ENCODE data around the gene HPN. TPM values are rescaled to one million over a fixed set of nuclear protein-coding genes. Genes with fewer than 3 reads are reported as not detected.

The HPN gene
- total RNA-seq = under 0.01 and 0.18 TPM in 2 replicates

DNA sequence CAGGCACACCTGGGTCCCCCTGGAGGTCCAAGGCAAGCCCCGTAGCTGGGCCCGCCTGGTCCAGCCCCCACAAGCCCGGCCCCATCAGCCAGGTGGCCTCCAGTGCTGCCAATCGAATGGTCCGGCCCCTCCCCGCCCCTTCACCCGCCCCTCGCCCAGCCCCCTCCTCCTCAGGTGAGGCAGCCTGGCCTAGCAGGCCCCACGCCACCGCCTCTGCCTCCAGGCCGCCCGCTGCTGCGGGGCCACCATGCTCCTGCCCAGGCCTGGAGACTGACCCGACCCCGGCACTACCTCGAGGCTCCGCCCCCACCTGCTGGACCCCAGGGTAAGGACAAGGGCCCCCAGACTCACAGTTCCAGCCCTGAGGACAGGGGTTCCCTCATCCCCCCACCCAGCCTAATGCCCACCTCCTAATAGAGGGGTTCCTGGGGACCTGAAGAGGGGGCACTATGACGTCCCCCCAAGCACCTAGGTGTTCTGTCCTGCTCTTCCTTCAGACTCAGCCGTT is at the start of gene HPN:
Gene HPN (plus strand): TSS at position 174 of the 508 bp plus-strand sequence. CDS start 786 bp downstream, outside the sequence.

DNA sequence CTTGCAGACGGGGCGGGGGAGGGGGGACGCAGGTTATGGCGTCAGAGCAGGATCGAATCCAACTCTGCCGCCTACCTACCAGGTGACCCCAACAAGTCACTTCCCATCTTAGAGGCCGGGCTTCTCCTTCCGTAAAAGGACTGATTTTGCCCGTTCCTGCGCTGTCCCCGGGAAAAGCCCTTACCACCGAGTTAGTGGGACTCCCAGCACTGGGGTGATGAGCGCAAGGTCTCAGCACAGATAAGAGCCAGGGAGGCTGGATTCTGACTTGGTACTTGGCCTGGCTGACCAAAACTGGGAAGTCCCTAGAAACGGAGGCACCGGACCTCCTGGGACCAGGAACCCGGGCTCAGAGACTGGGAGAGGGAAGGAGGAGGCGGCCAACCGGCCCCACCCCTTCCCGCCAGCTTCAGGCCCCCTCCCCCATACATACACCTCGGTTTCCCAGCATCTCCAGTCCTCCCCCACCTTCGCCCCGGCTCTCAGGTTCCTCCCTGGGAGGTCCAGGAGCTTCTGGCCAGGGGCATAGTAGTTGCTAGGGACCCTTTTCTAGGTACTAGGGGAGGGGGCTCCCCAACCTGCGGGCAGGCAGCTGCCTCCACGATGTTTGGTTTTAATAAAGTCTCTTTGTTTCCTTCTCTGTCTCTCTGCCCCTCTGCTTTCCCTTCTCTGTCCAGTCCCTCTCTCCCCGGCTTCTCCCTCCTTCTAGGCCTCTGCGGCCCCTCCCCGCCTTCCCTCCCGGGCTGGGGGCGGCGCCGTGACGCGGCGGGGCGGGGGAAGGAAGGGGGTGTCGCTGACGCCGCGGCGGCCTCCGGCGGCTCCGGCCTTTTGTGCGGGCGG is 41.8 kb upstream of the HPN start, which contains the start of gene GRAMD1A:
Gene GRAMD1A (plus strand): TSS at position 826 of the 840 bp plus-strand sequence. CDS start 156 bp downstream, outside the sequence.

DNA sequence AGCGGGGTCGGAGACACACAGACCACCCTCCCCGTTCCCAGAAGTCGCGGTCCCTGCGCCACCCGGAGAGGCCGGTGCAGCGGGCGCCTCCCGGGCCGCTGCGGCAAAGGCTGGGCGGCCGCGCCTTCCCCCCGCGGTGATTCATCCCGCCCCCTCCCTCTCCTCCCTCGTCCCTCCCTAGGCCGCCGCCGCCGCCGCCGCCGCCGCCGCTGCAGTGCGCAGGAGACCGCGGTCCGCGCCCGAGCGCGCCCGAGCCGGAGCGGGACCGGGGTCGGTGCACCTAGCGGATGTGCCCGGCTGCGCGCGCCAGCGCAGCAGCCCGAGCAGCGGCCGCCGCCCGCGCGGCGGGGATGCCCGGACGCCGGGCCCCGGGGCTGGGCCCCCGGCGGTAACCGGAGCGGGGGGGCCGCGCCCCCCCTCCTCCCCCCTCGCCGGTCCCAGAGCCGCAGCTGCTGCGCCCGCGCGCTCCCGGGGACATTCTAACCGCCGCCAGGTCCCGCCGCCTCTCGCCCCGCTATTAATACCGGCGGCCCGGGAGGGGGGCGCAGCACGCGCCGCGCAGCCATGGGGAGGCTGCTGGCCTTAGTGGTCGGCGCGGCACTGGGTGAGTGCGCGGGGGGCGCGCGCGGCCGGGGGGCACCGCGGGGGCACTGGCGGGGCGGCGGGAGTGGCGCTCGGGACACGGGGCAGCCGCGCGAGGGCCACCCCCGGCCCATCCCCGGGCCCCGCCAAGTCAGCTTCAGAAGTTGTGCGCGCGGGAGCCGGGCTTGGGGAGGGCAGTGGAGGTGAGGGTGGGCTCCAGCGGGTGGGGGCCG is 11.1 kb upstream of the HPN start, which contains the start of gene SCN1B:
Gene SCN1B (plus strand): TSS at position 214 of the 815 bp plus-strand sequence. CDS start 351 bp downstream, at position 565.

DNA sequence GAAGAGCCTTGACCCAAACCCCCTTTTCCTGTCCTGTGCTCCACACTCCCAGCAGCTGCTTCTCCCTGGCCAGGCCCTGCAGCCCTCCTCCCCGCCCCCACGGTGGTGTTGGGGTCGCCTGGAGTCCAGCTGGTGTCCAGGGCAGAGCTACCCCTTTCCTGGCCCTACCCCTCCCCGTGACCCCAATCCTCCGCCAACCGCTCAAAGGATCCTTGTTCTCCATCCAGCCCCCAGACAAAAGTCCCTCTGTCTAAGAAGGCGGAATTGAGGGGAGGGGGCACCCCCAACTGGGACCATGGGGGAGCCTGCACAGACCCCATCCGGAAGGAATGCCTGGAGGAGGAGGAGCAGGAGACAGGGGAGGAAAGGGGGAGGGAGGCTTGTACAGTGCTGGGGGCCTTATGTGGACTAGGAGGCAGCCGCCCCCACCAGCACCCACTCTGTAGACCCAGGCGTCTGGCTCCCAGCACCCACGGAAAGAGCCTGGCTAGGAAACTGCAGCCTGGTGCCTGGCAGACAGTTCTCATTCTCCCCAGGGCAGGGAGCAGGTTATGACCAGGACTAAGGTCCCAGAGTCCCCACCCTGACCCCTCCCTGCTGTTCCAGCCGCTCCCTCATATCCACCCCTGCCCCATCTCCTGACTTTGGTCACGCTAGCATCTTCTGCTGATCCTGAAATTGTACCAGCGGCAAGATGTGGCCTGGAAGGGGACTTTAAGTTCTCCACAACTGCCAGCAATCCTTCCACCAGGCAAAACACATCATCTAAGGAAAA is 73.8 kb downstream of the HPN start, which contains the start of gene FXYD3:
Gene FXYD3 (plus strand): TSS at position 647 of the 775 bp plus-strand sequence. CDS start 3,554 bp downstream, outside the sequence.

Other genes with a start within 250 kb of the HPN start
- gene ZNF30, start 114.8 kb upstream of the HPN start, total RNA-seq = 2.2 and 2.3 TPM in 2 replicates
- 3.7 and 4.2 TPM in 2 replicates for gene ZNF792, start 77.5 kb upstream of the HPN start, total RNA-seq
- 22.7 and 24.0 TPM in 2 replicates for gene GRAMD1A, start 41.4 kb upstream of the HPN start, total RNA-seq
- 6.0 and 8.1 TPM in 2 replicates for gene SCN1B, start 11.3 kb upstream of the HPN start, total RNA-seq
- gene FXYD3, start 74.1 kb downstream of the HPN start, total RNA-seq = 0.37 TPM in 1 of 2 replicates, not detected in the other
- 0.28 and 0.46 TPM in 2 replicates for gene LGI4, start 93.3 kb downstream of the HPN start, total RNA-seq
- 2.4 and 2.6 TPM in 2 replicates for gene FXYD1, start 97.1 kb downstream of the HPN start, total RNA-seq
- gene FXYD7, start 101.5 kb downstream of the HPN start, total RNA-seq = not detected in 2 replicates
- 24.1 and 24.6 TPM in 2 replicates for gene FXYD5, start 113.0 kb downstream of the HPN start, total RNA-seq
- gene FAM187B, start 187.0 kb downstream of the HPN start, total RNA-seq = not detected in 2 replicates
- 0.28 and 0.55 TPM in 2 replicates for gene LSR, start 207.3 kb downstream of the HPN start, total RNA-seq
- gene USF2, start 227.2 kb downstream of the HPN start, total RNA-seq = 37.0 and 55.7 TPM in 2 replicates
- under 0.01 TPM in 2 replicates for gene HAMP, start 240.8 kb downstream of the HPN start, total RNA-seq

Data from smooth muscle cell of bladder (primary cell).